H9 (cell line): ENCODE measurements around the gene IMMP2L. TPM values are rescaled to one million over a fixed set of nuclear protein-coding genes. Genes with fewer than 3 reads are reported as not detected.

Experiments
- DNase-seq: peaks from one replicate; pipeline ENCODE4 v3.0.0-alpha.2; 2017
- H2AFZ ChIP-seq: one replicate; pipeline ENCODE4 v1.6.1; 2013; ENCODE audit warnings: mild to moderate bottlenecking, low read length, control low read depth, moderate library complexity
- H2AK5ac ChIP-seq: 2 replicates; pipeline ENCODE4 v1.6.1; 2013; ENCODE audit warnings: low read length, control low read depth, mixed read lengths; ENCODE audit not compliant: insufficient read length
- H2BK120ac ChIP-seq: one replicate; pipeline ENCODE4 v1.6.1; 2013; ENCODE audit warnings: low read depth, mild to moderate bottlenecking, low read length, control low read depth, inconsistent platforms; ENCODE audit not compliant: poor library complexity, severe bottlenecking
- H2BK12ac ChIP-seq: 2 replicates; pipeline ENCODE4 v1.6.1; 2013; ENCODE audit warnings: low read length, control low read depth, mixed read lengths, low read depth; ENCODE audit not compliant: insufficient read length
- H2BK15ac ChIP-seq: 2 replicates; pipeline ENCODE4 v1.6.1; 2013; ENCODE audit warnings: low read depth, low read length, control low read depth
- H2BK20ac ChIP-seq: one replicate; pipeline ENCODE4 v1.6.1; 2013; ENCODE audit warnings: low read depth, mild to moderate bottlenecking, low read length, control low read depth, inconsistent platforms; ENCODE audit not compliant: poor library complexity, severe bottlenecking
- H2BK5ac ChIP-seq: 2 replicates; pipeline ENCODE4 v1.6.1; 2013; ENCODE audit warnings: low read length, control low read depth, mixed read lengths; ENCODE audit not compliant: insufficient read length
- H3K14ac ChIP-seq: 2 replicates; pipeline ENCODE4 v1.6.1; 2013; ENCODE audit warnings: low read length, control low read depth; ENCODE audit not compliant: insufficient read depth
- H3K18ac ChIP-seq: 2 replicates; pipeline ENCODE4 v1.6.1; 2013; ENCODE audit warnings: low read depth, mild to moderate bottlenecking, mixed read lengths, low read length, control low read depth; ENCODE audit not compliant: insufficient read length
- H3K23ac ChIP-seq: 2 replicates; pipeline ENCODE4 v1.6.1; 2013; ENCODE audit warnings: low read length, control low read depth, mixed read lengths, low read depth; ENCODE audit not compliant: insufficient read length
- H3K23me2 ChIP-seq: 2 replicates; pipeline ENCODE4 v1.6.1; 2013; ENCODE audit warnings: low read depth, mild to moderate bottlenecking, mixed read lengths, low read length, control low read depth; ENCODE audit not compliant: insufficient read length, poor library complexity, severe bottlenecking
- H3K27ac ChIP-seq: 2 replicates; pipeline ENCODE4 v1.5.1; 2013; ENCODE audit warnings: low read length, control low read depth, mixed read lengths, low read depth; ENCODE audit not compliant: insufficient read length
- H3K27me3 ChIP-seq: 2 replicates; pipeline ENCODE4 v1.6.1; 2013; ENCODE audit warnings: low read length, control low read depth, inconsistent platforms; ENCODE audit not compliant: insufficient read depth
- H3K4ac ChIP-seq: 2 replicates; pipeline ENCODE4 v1.6.1; 2013; ENCODE audit warnings: low read depth, mild to moderate bottlenecking, control low read depth, inconsistent platforms, low read length, moderate library complexity
- H3K4me1 ChIP-seq: 2 replicates; pipeline ENCODE4 v1.6.1; 2013; ENCODE audit warnings: low read length, control low read depth, inconsistent platforms; ENCODE audit not compliant: insufficient read depth
- H3K4me2 ChIP-seq: 2 replicates; pipeline ENCODE4 v1.6.1; 2013; ENCODE audit warnings: low read length, control low read depth, mixed read lengths; ENCODE audit not compliant: insufficient read length, insufficient read depth
- H3K56ac ChIP-seq: 2 replicates; pipeline ENCODE4 v1.6.1; 2013; ENCODE audit warnings: low read depth, mild to moderate bottlenecking, mixed read lengths, low read length, control low read depth; ENCODE audit not compliant: insufficient read length
- H3K79me1 ChIP-seq: 2 replicates; pipeline ENCODE4 v1.6.1; 2013; ENCODE audit warnings: low read depth, mild to moderate bottlenecking, moderate library complexity, low read length, control low read depth, inconsistent platforms; ENCODE audit not compliant: insufficient read depth, poor library complexity, severe bottlenecking
- H3K79me2 ChIP-seq: 2 replicates; pipeline ENCODE4 v1.6.1; 2013; ENCODE audit warnings: low read length, control low read depth, inconsistent platforms; ENCODE audit not compliant: insufficient read depth
- H3K9ac ChIP-seq: 2 replicates; pipeline ENCODE4 v1.6.1; 2013; ENCODE audit warnings: low read length, control low read depth, mixed read lengths; ENCODE audit not compliant: insufficient read length; ENCODE audit errors: extremely low read depth
- H3K9me3 ChIP-seq: one replicate; pipeline ENCODE4 v1.6.1; 2013; ENCODE audit warnings: low read depth, low read length, inconsistent platforms; ENCODE audit not compliant: control insufficient read depth
- H3T11ph ChIP-seq: one replicate; pipeline ENCODE4 v1.6.1; 2013; ENCODE audit warnings: mild to moderate bottlenecking, low read length, control low read depth, inconsistent platforms
- H4K20me1 ChIP-seq: one replicate; pipeline ENCODE4 v1.6.1; 2013; ENCODE audit not compliant: control insufficient read depth, insufficient read length, insufficient read depth
- H4K5ac ChIP-seq: 2 replicates; pipeline ENCODE4 v1.6.1; 2013; ENCODE audit warnings: low read depth, mild to moderate bottlenecking, mixed read lengths, low read length, control low read depth; ENCODE audit not compliant: insufficient read length
- H4K8ac ChIP-seq: replicated peaks from 2 replicates; pipeline ENCODE4 v1.6.1; 2013; ENCODE audit warnings: low read length, control low read depth, mixed read lengths, low read depth; ENCODE audit not compliant: insufficient read length
- H4K91ac ChIP-seq: 2 replicates; pipeline ENCODE4 v1.6.1; 2013; ENCODE audit warnings: low read depth, mild to moderate bottlenecking, moderate library complexity, mixed read lengths, low read length, control low read depth; ENCODE audit not compliant: insufficient read length
- H3K27ac Mint-ChIP-seq, 3 experiments: 2 replicates in 2 of 3; 3 replicates in 1 of 3; pipeline ENCODE4 v1.8.0; 2020 to 2021; ENCODE audit warnings: mixed read lengths in 3 of 3, mild to moderate bottlenecking in 1 of 3, moderate library complexity in 1 of 3
- H3K27me3 Mint-ChIP-seq: 2 replicates; pipeline ENCODE4 v1.8.0; 2021; ENCODE audit warnings: low read depth, mild to moderate bottlenecking, moderate library complexity, mixed read lengths
- H3K36me3 Mint-ChIP-seq, 3 experiments: 2 replicates in 2 of 3; 3 replicates in 1 of 3; pipeline ENCODE4 v1.8.0; 2020 to 2021; ENCODE audit warnings: low read depth in 3 of 3, mixed read lengths in 3 of 3; ENCODE audit not compliant: insufficient read depth in 1 of 3
- H3K4me1 Mint-ChIP-seq, 2 experiments: 2 replicates each; pipeline ENCODE4 v1.8.0; 2020; ENCODE audit warnings: mixed read lengths in 2 of 2
- H3K4me3 Mint-ChIP-seq, 2 experiments: 2 replicates in 1 of 2; 3 replicates in 1 of 2; pipeline ENCODE4 v1.8.0; 2020 to 2021; ENCODE audit warnings: mild to moderate bottlenecking in 2 of 2, mixed read lengths in 2 of 2, moderate library complexity in 1 of 2
- H3K9me3 Mint-ChIP-seq, 2 experiments: 2 replicates in 1 of 2; 3 replicates in 1 of 2; pipeline ENCODE4 v1.8.0; 2020; ENCODE audit warnings: mild to moderate bottlenecking in 2 of 2, mixed read lengths in 2 of 2, moderate library complexity in 1 of 2
- WGBS: extraction: QIAGEN DNeasy Blood & Tissue Kit; methylation state at CpG from one replicate; pipeline ENCODE4 v1.1.7; 2013; ENCODE audit warnings: missing lambda C conversion rate, low lambda C conversion rate, mixed read lengths; ENCODE audit not compliant: insufficient read length; ENCODE audit errors: extremely low coverage; 5-methylcytosine and 5-hydroxymethylcytosine counted together
- total RNA-seq: library from RNA; stranded (reverse); gene quantifications from 2 replicates; pipeline ENCODE4 v1.2.1, GENCODE V29; 2021
- TF ChIP-seq, protein P1 (sequence below): fragments of 200-600 bp; sonication (generic); conservative IDR thresholded peaks from 3 replicates; pipeline ENCODE4 v1.8.0; 2021; ENCODE audit warnings: antibody characterized with exemption, mild to moderate bottlenecking

IMMP2L gene
- total RNA-seq, 1 experiment from 2014 or later: 14.7 TPM

DNA sequence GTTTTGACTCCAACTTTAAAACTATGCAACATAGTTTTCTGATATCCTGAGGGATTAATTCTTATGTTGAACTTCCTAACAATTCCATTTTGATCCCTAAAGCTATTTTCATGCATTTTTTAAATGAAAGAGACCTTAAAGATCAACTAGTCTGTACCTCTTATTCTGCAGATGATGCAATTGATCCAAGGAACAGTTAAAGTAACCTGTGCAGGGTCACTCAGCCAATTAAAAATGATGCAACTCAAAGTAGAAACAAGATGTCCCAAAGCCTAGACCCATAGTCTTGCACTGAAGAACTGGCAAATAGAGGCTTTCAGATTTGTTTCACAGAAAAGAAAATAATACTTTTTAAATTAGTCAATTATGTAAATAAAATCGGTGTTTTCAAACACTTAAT lies 86.3 kb downstream of the IMMP2L start:
- H2BK5ac ChIP-seq: no peak overlapping the region
- H3K27ac ChIP-seq: no peak overlapping the region
- H2BK20ac ChIP-seq: no peak overlapping the region
- TF ChIP-seq, protein P1, sequence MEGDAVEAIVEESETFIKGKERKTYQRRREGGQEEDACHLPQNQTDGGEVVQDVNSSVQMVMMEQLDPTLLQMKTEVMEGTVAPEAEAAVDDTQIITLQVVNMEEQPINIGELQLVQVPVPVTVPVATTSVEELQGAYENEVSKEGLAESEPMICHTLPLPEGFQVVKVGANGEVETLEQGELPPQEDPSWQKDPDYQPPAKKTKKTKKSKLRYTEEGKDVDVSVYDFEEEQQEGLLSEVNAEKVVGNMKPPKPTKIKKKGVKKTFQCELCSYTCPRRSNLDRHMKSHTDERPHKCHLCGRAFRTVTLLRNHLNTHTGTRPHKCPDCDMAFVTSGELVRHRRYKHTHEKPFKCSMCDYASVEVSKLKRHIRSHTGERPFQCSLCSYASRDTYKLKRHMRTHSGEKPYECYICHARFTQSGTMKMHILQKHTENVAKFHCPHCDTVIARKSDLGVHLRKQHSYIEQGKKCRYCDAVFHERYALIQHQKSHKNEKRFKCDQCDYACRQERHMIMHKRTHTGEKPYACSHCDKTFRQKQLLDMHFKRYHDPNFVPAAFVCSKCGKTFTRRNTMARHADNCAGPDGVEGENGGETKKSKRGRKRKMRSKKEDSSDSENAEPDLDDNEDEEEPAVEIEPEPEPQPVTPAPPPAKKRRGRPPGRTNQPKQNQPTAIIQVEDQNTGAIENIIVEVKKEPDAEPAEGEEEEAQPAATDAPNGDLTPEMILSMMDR: no peak
- no peaks in the 10 kb centered on the region for H3K4me1 Mint-ChIP-seq
- no CpG with 5 or more reads among the region's 1 CpG for WGBS
- H3K79me1 ChIP-seq: no peaks in the 10 kb centered on the region
- no peak for DNase-seq
- H3K4me3 Mint-ChIP-seq: no peak overlapping the region
- H2BK12ac ChIP-seq: no peak overlapping the region
- H3K27me3 ChIP-seq: no peaks in the 10 kb centered on the region
- no peak overlapping the region for H3K14ac ChIP-seq
- H3K9me3 ChIP-seq: no peaks in the 10 kb centered on the region
- H3K56ac ChIP-seq: no peak overlapping the region
- H4K5ac ChIP-seq: no peak overlapping the region
- no peak overlapping the region for H2AFZ ChIP-seq
- H3K23ac ChIP-seq: no peak overlapping the region
- no peaks in the 10 kb centered on the region for H4K20me1 ChIP-seq
- H3K27me3 Mint-ChIP-seq: no peaks in the 10 kb centered on the region
- H3K9me3 Mint-ChIP-seq: peaks cover 4 to 6% of the 10 kb centered on the region in 2 experiments; a peak in 3 of 5 replicates
- H2BK15ac ChIP-seq: no peak overlapping the region
- no peak overlapping the region for H4K91ac ChIP-seq
- H3K4ac ChIP-seq: no peak overlapping the region
- no peaks in the 10 kb centered on the region for H3K23me2 ChIP-seq
- no peak overlapping the region for H2BK120ac ChIP-seq
- H3K36me3 Mint-ChIP-seq: peaks cover 0 to 9% (median 0%) of the 10 kb centered on the region in 3 experiments; a peak in 2 of 7 replicates
- H3K27ac Mint-ChIP-seq: no peak overlapping the region
- no peaks in the 10 kb centered on the region for H3K79me2 ChIP-seq
- H4K8ac ChIP-seq: no peak overlapping the region
- no peaks in the 10 kb centered on the region for H3K4me1 ChIP-seq
- no peak overlapping the region for H3K4me2 ChIP-seq
- no peak overlapping the region for H3K18ac ChIP-seq
- no peak overlapping the region for H3T11ph ChIP-seq
- no peak overlapping the region for H2AK5ac ChIP-seq
- no peak overlapping the region for H3K9ac ChIP-seq
